ENCODE results near the gene AQR. TPM values are rescaled to one million over a fixed set of nuclear protein-coding genes. Genes with fewer than 3 reads are reported as not detected.

AQR gene
- total RNA-seq, 1 experiment from 2014 or later = 30.7 TPM

GRCh38 chr15:34889476-34889875, 80.1 kb downstream of the AQR start:
- POLR2A ChIA-PET = no interaction called here
- Histone ChIP-seq H3K36me3 (ENCODE audit: control insufficient read depth in 1 of 2, insufficient read depth in 2 of 2, low read length in 2 of 2) (peaks cover 36 to 37% of the 10 kb centered on the region in 2 experiments), H3K9me2 (ENCODE audit: insufficient read depth) (no peaks in the 10 kb centered on the region), H3K4me2 (ENCODE audit: low read length) (no peak overlapping the region), H4K20me1 (ENCODE audit: insufficient read depth) (no peaks in the 10 kb centered on the region), H3K27ac (ENCODE audit: low read depth, low read length) (no peak overlapping the region), H3K27me3 (ENCODE audit: insufficient read depth, low read length) (no peaks in the 10 kb centered on the region), H3K9me3 (ENCODE audit: control insufficient read depth in 1 of 2, insufficient read depth in 1 of 2, low read depth in 1 of 2, low read length in 2 of 2) (peaks cover 12% of the 10 kb centered on the region in 2 experiments; a peak in 2 of 4 replicates), H3K79me2 (ENCODE audit: insufficient read depth, low read length) (peaks cover 5% of the 10 kb centered on the region; the same call in 1 of the 2 replicates), H3K4me3 (replicated peaks in 1 of 2; ENCODE audit: low read depth in 1 of 2, low read length in 2 of 2) (no peak overlapping the region), H3K4me1 (ENCODE audit: control insufficient read depth in 1 of 2, insufficient read depth in 2 of 2, low read length in 2 of 2) (no peaks in the 10 kb centered on the region), H2AFZ (ENCODE audit: low read depth, low read length, poor library complexity, severe bottlenecking) (no peak overlapping the region), H3K9ac (ENCODE audit: low read length) (no peak overlapping the region)
- no peak for TF ChIP-seq EZH2 (IDR thresholded peaks at IDR 0.05)
- no peak for TF ChIP-seq ZFX (IDR thresholded peaks at IDR 0.05)
- no peak for TF ChIP-seq MAX (IDR thresholded peaks at IDR 0.05)
- no peak for TF ChIP-seq JUND (IDR thresholded peaks at IDR 0.05)
- no peak for TF ChIP-seq EZH2phosphoT487 (IDR thresholded peaks at IDR 0.05; ENCODE audit: borderline replicate concordance)
- TF ChIP-seq CBX3 (IDR thresholded peaks at IDR 0.05; ENCODE audit: low read depth) = no peak
- no peak for TF ChIP-seq RAD21 (IDR thresholded peaks at IDR 0.05; ENCODE audit: low read depth)
- TF ChIP-seq POLR2AphosphoS5 (IDR thresholded peaks at IDR 0.05; ENCODE audit: low read depth, low read length) = no peak
- TF ChIP-seq SIN3A (IDR thresholded peaks at IDR 0.05; ENCODE audit: low read depth) = no peak
- TF ChIP-seq SP1 (IDR thresholded peaks at IDR 0.05; ENCODE audit: low read depth) = no peak
- no peak for TF ChIP-seq TCF7L2 (IDR thresholded peaks at IDR 0.05; ENCODE audit: borderline replicate concordance, extremely low read depth, insufficient read depth, insufficient read length)
- TF ChIP-seq FOSL1 (IDR thresholded peaks at IDR 0.05; ENCODE audit: low read depth) = no peak
- no peak for TF ChIP-seq CEBPB (IDR thresholded peaks at IDR 0.05; ENCODE audit: low read depth)
- no peak for TF ChIP-seq EGR1 (IDR thresholded peaks at IDR 0.05; ENCODE audit: low read depth)
- TF ChIP-seq ZNF274 (IDR thresholded peaks at IDR 0.05; ENCODE audit: low read depth, low read length) = no peak
- no peak for TF ChIP-seq POLR2A (IDR thresholded peaks at IDR 0.05; ENCODE audit: borderline replicate concordance, extremely low read depth, insufficient read depth, insufficient read length)
- no peak for TF ChIP-seq YY1 (IDR thresholded peaks at IDR 0.05; ENCODE audit: extremely low read depth, insufficient replicate concordance, low read depth, low read length)
- no peak for TF ChIP-seq ELF1 (IDR thresholded peaks at IDR 0.05; ENCODE audit: borderline replicate concordance, low read depth)
- no peak for TF ChIP-seq ZBTB33 (IDR thresholded peaks at IDR 0.05; ENCODE audit: extremely low read depth, insufficient replicate concordance, low read length)
- DNase-seq (ENCODE audit: low read depth, low spot score) (no peak), ATAC-seq (no peak)
- RAD21 ChIA-PET (ENCODE audit: low non-redundant PET in 1 of 2, low total read pairs in 2 of 2, uncharacterized antibody in 2 of 2, unreplicated experiment in 2 of 2) = no interaction called here
- BruUV-seq (replicated peaks) = no TSS peak
- intact Hi-C loops (cut with micrococcal nuclease) = no loop called here
- CTCF ChIA-PET = no interaction called here
